AG10803 (cell line): ENCODE results near the gene TMEM43.

Experiments used
- DNase-seq: peaks from one replicate; pipeline ENCODE4 v3.0.0; 2010; ENCODE audit warnings: low read depth
- H3K4me3 ChIP-seq: 2 replicates; pipeline ENCODE4 v1.5.1; 2011; ENCODE audit warnings: mild to moderate bottlenecking, low read length, control low read depth
- CTCF ChIP-seq: conservative IDR thresholded peaks from 2 replicates; pipeline ENCODE4 v1.5.1; 2011; ENCODE audit warnings: mild to moderate bottlenecking, low read length, control low read depth, inconsistent platforms

Gene TMEM43

GRCh38 chr3:14133876-14134275 is 9.0 kb downstream of the TMEM43 start:
- TF ChIP-seq CTCF: no peak
- H3K4me3 ChIP-seq: no peak overlapping the region

GRCh38 chr3:14134291-14134690 is 9.4 kb downstream of the TMEM43 start:
- no peak for TF ChIP-seq CTCF
- no peak for DNase-seq
- H3K4me3 ChIP-seq: no peak overlapping the region

More at GRCh38 chr3:14133876-14134275, 9.0 kb downstream of the TMEM43 start:
- no peak for DNase-seq

GRCh38 chr3:14135581-14135980 is 10.7 kb downstream of the TMEM43 start:
- DNase-seq: no peak
- TF ChIP-seq CTCF: no peak
- no peak overlapping the region for H3K4me3 ChIP-seq

GRCh38 chr3:14137004-14137403 is 12.2 kb downstream of the TMEM43 start:
- peak; percentile 34 for DNase-seq
- no peak for TF ChIP-seq CTCF
- no peak overlapping the region for H3K4me3 ChIP-seq

- TF ChIP-seq CTCF: no peak
- no peak for DNase-seq
- H3K4me3 ChIP-seq: no peak overlapping the region
Measured at GRCh38 chr3:14137445-14137844, 12.6 kb downstream of the TMEM43 start.

- TF ChIP-seq CTCF: no peak
- no peak overlapping the region for H3K4me3 ChIP-seq
- DNase-seq: no peak
Measured at GRCh38 chr3:14138109-14138877, 13.4 kb downstream of the TMEM43 start.
